Endothelial cell of umbilical vein (primary cell): ENCODE results near the gene ABTB1. TPM values are rescaled to one million over a fixed set of nuclear protein-coding genes. Genes with fewer than 3 reads are reported as not detected.

Experiments used
- BruUV-seq: library from RNA; stranded (reverse); fragments of 400-500 nt; replicated peaks from 2 replicates; lab custom pipeline; 2021; lab: Mats Ljungman, UMichigan
- CTCF ChIA-PET: fragments of 300-600, 350-600 bp; sonication (Branson Sonifier 250); formaldehyde crosslinking; loops from one replicate; lab custom pipeline; 2021; ENCODE audit warnings: antibody characterized with exemption, inconsistent platforms; lab: Charles Lee
- POLR2A ChIA-PET: fragments of 300-600, 350-600 bp; sonication (Branson Sonifier 250); formaldehyde crosslinking; loops from one replicate; lab custom pipeline; 2021; ENCODE audit warnings: antibody characterized with exemption, inconsistent platforms; lab: Charles Lee
- DNase-seq: peaks from one replicate; pipeline ENCODE4 v3.0.0-alpha.2; 2011; ENCODE audit warnings: low read depth, low spot score
- FAIRE-seq: peaks from 2 replicates; lab custom pipeline; 2011; peaks lifted over from hg19 to GRCh38; lab: Jason Lieb, UNC
- H2AFZ ChIP-seq: 2 replicates; pipeline ENCODE4 v1.6.0; 2012; ENCODE audit warnings: low read depth, low read length, control low read depth, inconsistent platforms
- H3K27ac ChIP-seq: 2 replicates; pipeline ENCODE4 v1.5.1; 2011; ENCODE audit warnings: low read depth, mild to moderate bottlenecking, control low read depth, low read length, moderate library complexity; ENCODE audit not compliant: insufficient read depth
- H3K27me3 ChIP-seq, 2 experiments: 2 replicates each; pipeline versions ENCODE4 v1.6.0 to v1.6.1; 2011; ENCODE audit warnings: low read length in 2 of 2, mixed read lengths in 1 of 2; ENCODE audit not compliant: control insufficient read depth in 2 of 2, insufficient read depth in 2 of 2
- H3K36me3 ChIP-seq, 2 experiments: 2 replicates in 1 of 2; 3 replicates in 1 of 2; pipeline ENCODE4 v1.5.1; 2011; ENCODE audit warnings: low read length in 2 of 2, mild to moderate bottlenecking in 1 of 2, moderate library complexity in 1 of 2; ENCODE audit not compliant: control insufficient read depth in 2 of 2, insufficient read depth in 2 of 2; ENCODE audit errors: extremely low read depth in 1 of 2
- H3K4me1 ChIP-seq: 3 replicates; pipeline ENCODE4 v1.5.1; 2011; ENCODE audit warnings: mild to moderate bottlenecking, low read length; ENCODE audit not compliant: control insufficient read depth, insufficient read depth; ENCODE audit errors: extremely low read depth
- H3K4me2 ChIP-seq: 2 replicates; pipeline ENCODE4 v1.6.1; 2011; ENCODE audit warnings: low read length, control low read depth, mixed read lengths; ENCODE audit not compliant: insufficient read depth
- H3K4me3 ChIP-seq, 3 experiments: fragments of 200-600 bp in 1 of 3; sonication (generic), shearing (Covaris generic) in 1 of 3; replicated peaks in 1 of 3; 2 replicates each; pipeline ENCODE4 v1.5.1; 2011 to 2016; ENCODE audit warnings: control low read depth in 3 of 3, low read length in 3 of 3, mild to moderate bottlenecking in 2 of 3, inconsistent platforms in 1 of 3, low read depth in 1 of 3, moderate library complexity in 1 of 3; ENCODE audit not compliant: insufficient read depth in 1 of 3
- H3K79me2 ChIP-seq: 2 replicates; pipeline ENCODE4 v1.6.0; 2012; ENCODE audit warnings: low read length, inconsistent platforms; ENCODE audit not compliant: control insufficient read depth, insufficient read depth
- H3K9ac ChIP-seq: replicated peaks from 2 replicates; pipeline ENCODE3; 2011; ENCODE audit warnings: low read length, control low read depth; ENCODE audit not compliant: insufficient read depth; ENCODE audit errors: extremely low read depth
- H3K9me1 ChIP-seq: replicated peaks from 3 replicates; pipeline ENCODE4 v1.6.0; 2011; ENCODE audit warnings: mild to moderate bottlenecking, low read length; ENCODE audit not compliant: control insufficient read depth, insufficient read depth; ENCODE audit errors: extremely low read depth
- H3K9me3 ChIP-seq: replicated peaks from 2 replicates; pipeline ENCODE4 v1.5.1; 2012; ENCODE audit warnings: low read length, inconsistent platforms; ENCODE audit not compliant: control insufficient read depth, insufficient read depth
- H4K20me1 ChIP-seq: replicated peaks from 2 replicates; pipeline ENCODE3; 2011; ENCODE audit warnings: mild to moderate bottlenecking, low read length; ENCODE audit not compliant: control insufficient read depth, insufficient read depth; ENCODE audit errors: extremely low read depth
- CTCF ChIP-seq, 2 donors: IDR thresholded peaks; 1 replicate in 1 of 2; 2 replicates in 1 of 2; pipeline ENCODE4 v1.5.1; 2011; ENCODE audit warnings: low read length in 2 of 2, mild to moderate bottlenecking in 2 of 2, moderate library complexity in 2 of 2, control low read depth in 1 of 2, inconsistent platforms in 1 of 2, low read depth in 1 of 2; ENCODE audit not compliant: insufficient read depth in 1 of 2; ENCODE audit errors: extremely low read depth in 1 of 2
- EZH2 ChIP-seq: IDR thresholded peaks from 2 replicates; pipeline ENCODE4 v1.6.1; 2012; ENCODE audit warnings: borderline replicate concordance, low read depth, mild to moderate bottlenecking, moderate library complexity, low read length, inconsistent platforms; ENCODE audit not compliant: severe bottlenecking
- FOS ChIP-seq: IDR thresholded peaks from 2 replicates; pipeline ENCODE4 v1.6.1; 2011; ENCODE audit warnings: mild to moderate bottlenecking, low read length, moderate library complexity, borderline replicate concordance; ENCODE audit not compliant: insufficient read depth
- GATA2 ChIP-seq: IDR thresholded peaks from 2 replicates; pipeline ENCODE4 v1.7.0; 2011; ENCODE audit warnings: low read depth, mild to moderate bottlenecking, moderate library complexity, mixed read lengths, low read length; ENCODE audit not compliant: insufficient read length, insufficient read depth
- JUN ChIP-seq: IDR thresholded peaks from 2 replicates; pipeline ENCODE4 v1.6.1; 2011; ENCODE audit warnings: borderline replicate concordance, low read depth; ENCODE audit not compliant: insufficient read length, insufficient read depth
- MAX ChIP-seq: IDR thresholded peaks from 2 replicates; pipeline ENCODE4 v1.6.1; 2011; ENCODE audit not compliant: insufficient read depth, insufficient read length
- MYC ChIP-seq: IDR thresholded peaks from one replicate; pipeline ENCODE4 v1.6.1; 2011; ENCODE audit warnings: mild to moderate bottlenecking, low read depth, low read length
- POLR2A ChIP-seq: IDR thresholded peaks from 2 replicates; pipeline ENCODE4 v1.6.1; 2012; ENCODE audit warnings: low read depth, mild to moderate bottlenecking, control low read depth, low read length
- POLR2AphosphoS5 ChIP-seq: IDR thresholded peaks from 2 replicates; pipeline ENCODE4 v1.6.1; 2012; ENCODE audit warnings: low read depth, mild to moderate bottlenecking, control low read depth, low read length, moderate library complexity; ENCODE audit not compliant: insufficient read depth
- dilution Hi-C: fragments of 300-500 bp; cut with MboI; formaldehyde crosslinking; loops from one replicate; pipeline ENCODE4 v1.15.0; 2019; ENCODE audit warnings: low sequenced_read_pairs; ENCODE audit not compliant: extremely low pct_ligation_motif_present
- intact Hi-C: fragments of 100-400 bp; cut with micrococcal nuclease; formaldehyde crosslinking; loops from one replicate; pipeline ENCODE4 v1.10.0; 2022
- polyA plus RNA-seq, 4 experiments: library from polyadenylated mRNA; depleted of rRNA in 3 of 4; stranded (reverse) in 3 of 4; unstranded in 1 of 4; fragments of >200 nt; gene quantifications; 2 replicates each; pipeline versions ENCODE4 v1.2.1 to v1.2.3, GENCODE V29; 2011 to 2012; ENCODE audit warnings: missing spikeins in 1 of 4
- total RNA-seq: library from RNA; stranded (reverse); gene quantifications from 2 replicates; pipeline ENCODE4 v1.2.3, GENCODE V29; 2021

Gene ABTB1
- total and polyA plus RNA-seq, 2 donors (not counting 3 experiments of a cell fraction or from before 2014, with no cell fraction given): 15.2 to 25.1 TPM

- no peaks in the 10 kb centered on the region for H3K27me3 ChIP-seq
- H3K4me1 ChIP-seq: no peaks in the 10 kb centered on the region
- CTCF ChIA-PET: interaction anchor here (3.3 to 3.8 kb wide), 2 partner anchors 73 to 312 kb away, joined by 15 read pairs; no protein-coding TSS in a partner anchor
- no peaks in the 10 kb centered on the region for H3K36me3 ChIP-seq
- no peaks in the 10 kb centered on the region for H4K20me1 ChIP-seq
- no peak overlapping the region for H3K4me3 ChIP-seq
- FAIRE-seq (no peak), DNase-seq (no peak)
- no peak overlapping the region for H2AFZ ChIP-seq
- POLR2A ChIA-PET: no interaction called here
- intact Hi-C loops: no loop called here
- dilution Hi-C loops: no loop called here
- no peak overlapping the region for H3K27ac ChIP-seq
- no peaks in the 10 kb centered on the region for H3K9me1 ChIP-seq
- TF ChIP-seq POLR2AphosphoS5 (no peak), POLR2A (no peak), EZH2 (no peak), FOS (no peak), JUN (no peak), MYC (no peak), GATA2 (no peak), MAX (no peak), CTCF (IDR thresholded peaks at IDR 0.05; ENCODE audit: extremely low read depth in 1 of 2, insufficient read depth in 1 of 2, low read depth in 1 of 2, low read length in 2 of 2) (no peak)
- H3K9ac ChIP-seq: no peak overlapping the region
- H3K4me2 ChIP-seq: no peak overlapping the region
- BruUV-seq: no TSS peak
- no peaks in the 10 kb centered on the region for H3K9me3 ChIP-seq
- H3K79me2 ChIP-seq: no peaks in the 10 kb centered on the region
Measured at GRCh38 chr3:127647845-127648204, 24.9 kb upstream of the ABTB1 start.
